Activated CD4-positive, alpha-beta T cell treated with anti-CD3 and anti-CD28 coated beads, Interleukin-2, amount 50 U/mL, for 24 hours (primary cell): ENCODE measurements around the gene PRADC1.

Experiments used
- DNase-seq, 2 donors: peaks; one replicate each; pipeline ENCODE4 v3.0.0-alpha.2; 2020; ENCODE audit warnings: low read depth in 1 of 2, low spot score in 1 of 2

PRADC1 gene

DNA sequence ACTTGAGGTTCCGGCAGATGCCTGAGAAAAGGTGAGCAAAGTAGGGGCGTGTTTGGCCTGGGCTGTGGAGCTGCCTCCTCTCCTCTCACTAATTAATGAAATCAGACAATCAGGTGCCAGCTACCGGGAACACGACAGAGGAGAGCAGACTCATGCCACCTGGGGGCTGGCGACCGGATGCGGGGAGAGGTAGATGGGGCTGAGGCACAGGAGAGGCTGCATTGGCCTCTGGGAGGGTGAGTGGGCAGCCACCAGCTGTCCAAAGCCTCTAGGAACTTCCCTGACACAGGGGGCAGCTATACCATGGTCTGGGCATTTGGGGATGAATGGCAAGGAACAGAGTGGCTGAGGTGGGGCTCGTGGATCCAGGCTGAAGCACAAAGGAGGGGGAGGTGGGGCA lies 26.2 kb upstream of the PRADC1 start:
- DNase-seq, result no peak

DNA sequence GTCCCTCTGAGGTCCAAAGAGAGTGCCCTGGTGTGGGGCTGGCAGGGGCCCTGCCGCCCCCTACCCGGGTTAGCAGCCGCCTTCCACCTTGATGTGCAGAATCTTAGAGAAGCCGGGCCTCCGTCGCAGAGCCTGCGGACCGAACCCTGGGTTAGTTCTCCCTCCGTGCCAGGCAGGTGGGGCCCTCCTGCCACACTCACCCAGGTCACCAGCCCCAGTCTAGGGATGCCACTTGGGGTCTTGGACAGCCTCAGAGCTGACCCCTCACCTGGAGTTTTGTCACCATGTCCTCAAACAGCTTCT lies 25.8 kb upstream of the PRADC1 start:
- no peak for DNase-seq

DNA sequence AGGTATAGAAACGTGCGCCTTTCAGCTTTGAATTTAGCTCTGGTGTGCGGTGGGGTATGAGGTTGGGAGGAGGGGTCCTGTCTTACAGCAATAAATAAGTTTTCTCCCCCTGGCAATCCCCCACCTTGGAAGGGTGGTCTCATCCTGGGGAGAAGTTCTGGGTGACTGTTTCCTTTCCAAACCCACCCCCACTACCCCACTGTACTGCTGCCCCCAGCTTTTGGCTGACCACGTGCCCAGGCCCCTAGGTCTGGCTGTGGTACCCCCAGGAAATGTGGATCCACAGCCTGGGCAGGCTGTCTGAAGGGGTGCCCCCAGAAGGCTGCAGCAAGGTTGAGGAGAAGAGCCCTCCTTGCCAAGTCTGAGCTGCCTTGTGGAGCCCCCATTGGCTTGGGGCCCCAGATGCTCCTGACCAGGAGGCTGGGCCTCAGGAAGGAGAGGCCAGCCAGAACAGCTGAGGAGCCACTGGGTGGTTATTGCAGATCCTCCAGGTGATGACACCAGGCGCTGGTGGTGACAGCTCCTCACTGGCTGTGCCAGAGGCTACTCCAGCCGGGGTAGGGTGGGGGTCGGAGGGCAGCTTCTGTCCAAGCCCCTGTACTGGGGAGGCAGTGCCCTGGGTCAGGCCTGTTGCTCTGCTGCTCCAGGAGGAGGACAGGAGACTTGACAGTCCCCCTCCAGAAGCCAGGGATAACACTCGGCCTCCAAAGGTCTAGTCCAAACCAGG lies 25.3 kb upstream of the PRADC1 start:
- no peak for DNase-seq

DNA sequence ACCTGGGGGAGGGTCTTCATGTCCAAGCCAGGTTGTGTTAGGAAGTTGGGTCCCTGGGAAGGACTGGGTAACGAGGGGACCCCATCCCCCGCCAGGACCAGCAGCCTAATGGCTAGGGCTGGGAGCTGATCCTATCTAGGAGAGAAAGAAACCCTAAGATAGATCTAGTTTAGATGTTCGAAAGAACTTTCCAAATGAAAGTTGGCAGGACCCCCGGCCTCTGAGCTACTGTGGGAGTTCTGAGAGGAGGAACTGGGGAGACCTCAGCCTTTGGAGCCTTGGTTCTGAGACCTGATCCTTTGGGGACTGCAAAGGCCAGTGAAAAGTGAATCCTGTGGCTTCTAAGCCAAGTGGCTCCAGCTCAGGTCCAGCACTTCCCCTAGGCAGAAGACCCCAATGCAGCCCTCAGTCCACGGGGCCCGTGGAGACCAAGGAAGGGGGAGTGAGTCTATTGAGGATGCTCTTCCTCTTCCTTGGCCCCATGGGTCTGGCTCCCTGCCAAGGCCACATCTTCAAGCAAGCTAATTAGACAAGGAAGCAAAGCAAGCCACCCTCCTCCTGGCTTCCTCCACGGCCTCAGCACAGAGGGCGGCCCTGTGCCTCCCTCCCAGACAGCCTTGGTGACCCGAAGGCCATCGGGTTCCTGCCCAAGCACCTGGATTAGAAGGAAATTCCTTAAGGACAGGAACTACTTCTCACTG lies 24.5 kb upstream of the PRADC1 start:
- no peak for DNase-seq

DNA sequence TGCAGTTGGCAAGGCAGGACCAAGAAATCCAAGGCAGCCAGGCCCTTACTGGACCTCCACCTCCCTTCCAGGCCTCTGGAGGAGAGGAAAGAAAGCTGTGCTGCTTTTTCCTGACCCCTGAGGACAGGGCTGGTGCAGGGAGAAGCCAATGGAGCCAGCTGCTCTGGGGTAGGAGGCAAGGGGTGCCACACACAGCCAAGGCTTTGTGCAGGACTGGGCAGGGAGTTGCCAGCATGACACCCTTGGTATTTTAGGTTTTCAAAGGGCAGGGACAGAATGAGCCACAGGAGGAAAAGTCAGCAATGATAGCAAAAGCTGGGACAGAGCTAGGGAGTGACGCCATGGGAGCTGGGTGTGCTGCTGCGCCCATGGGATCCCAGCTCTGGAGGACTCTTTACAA lies 24.0 kb upstream of the PRADC1 start:
- DNase-seq, result no peak

DNA sequence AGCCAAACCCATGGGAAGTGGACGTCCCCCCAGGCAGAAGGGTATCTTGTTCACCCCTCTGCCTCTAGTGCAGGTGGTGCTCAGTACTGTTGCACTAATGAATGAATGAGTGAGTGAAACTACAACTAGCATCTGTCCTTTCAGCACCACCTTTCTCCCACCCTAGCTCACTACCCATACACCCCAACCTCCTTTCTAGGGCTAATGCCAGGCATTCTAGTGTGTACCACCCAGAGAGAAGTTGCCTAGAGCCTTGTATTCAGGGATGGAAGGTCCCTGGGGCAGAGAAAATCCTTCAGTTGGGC lies 23.5 kb upstream of the PRADC1 start:
- DNase-seq, result no peak

DNA sequence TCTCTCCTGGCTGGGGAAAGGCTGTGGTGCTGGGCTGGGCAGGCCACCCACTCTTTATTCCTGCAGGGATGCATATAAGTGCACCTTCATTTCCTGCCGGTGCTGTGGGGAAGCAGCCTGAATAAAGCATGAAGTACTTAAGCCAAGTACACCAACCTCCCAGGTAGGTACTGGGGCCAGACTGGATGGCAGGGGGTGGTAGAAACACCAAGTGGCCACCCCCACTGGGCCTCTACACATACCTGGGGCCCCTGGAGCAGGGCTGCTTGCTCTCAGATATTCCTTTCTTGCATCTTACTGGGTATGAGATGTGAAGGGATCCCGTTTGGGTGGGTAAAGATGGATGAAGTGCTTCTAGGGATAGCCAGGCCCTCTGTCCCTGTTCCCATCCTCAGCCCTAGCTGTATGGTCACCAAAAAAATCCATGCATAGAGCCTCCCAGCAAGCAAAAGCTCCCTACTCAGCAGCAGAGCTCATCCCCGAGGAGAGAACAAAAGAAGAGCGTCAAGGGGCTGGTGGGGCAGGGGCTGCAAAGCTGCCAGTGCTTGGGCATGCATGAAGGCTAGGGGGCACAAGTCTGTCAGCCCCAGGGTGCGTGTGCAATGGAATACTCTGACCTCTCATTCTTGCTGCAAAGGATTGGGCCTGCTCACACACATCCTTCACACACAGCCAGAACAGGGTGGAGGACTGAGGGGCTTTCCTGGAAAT lies 23.0 kb upstream of the PRADC1 start:
- DNase-seq, result no peak

DNA sequence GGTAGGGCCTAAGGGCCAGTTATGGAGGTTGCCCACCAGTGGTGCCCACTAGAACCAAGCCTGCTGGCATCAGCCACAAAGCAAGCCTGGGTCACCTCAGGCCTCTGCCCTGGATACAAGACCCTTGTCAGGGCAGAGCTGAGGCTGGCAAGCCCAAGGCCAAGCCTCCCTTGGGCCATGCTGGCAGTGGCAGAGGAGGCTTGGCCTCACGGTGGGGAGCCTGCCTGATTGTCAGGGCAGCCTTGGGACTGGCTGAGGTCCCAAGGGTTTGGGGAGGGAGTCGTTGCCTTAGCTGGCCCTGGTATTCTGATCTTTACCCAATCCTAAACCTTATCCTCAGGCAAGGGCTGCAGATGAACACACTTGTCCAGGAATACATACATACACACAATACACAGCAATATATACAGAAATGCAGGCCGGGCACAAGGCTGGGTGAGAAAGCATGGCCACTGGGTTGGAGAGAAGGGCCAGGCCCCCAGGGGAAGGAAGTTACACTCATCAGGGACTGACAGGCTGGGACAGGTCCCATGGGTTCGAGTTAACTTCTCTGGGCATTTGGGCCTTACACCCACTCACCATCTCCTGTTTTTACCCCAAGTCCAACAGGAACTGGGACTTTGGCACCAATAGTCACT lies 22.1 kb upstream of the PRADC1 start:
- DNase-seq, result no peak

DNA sequence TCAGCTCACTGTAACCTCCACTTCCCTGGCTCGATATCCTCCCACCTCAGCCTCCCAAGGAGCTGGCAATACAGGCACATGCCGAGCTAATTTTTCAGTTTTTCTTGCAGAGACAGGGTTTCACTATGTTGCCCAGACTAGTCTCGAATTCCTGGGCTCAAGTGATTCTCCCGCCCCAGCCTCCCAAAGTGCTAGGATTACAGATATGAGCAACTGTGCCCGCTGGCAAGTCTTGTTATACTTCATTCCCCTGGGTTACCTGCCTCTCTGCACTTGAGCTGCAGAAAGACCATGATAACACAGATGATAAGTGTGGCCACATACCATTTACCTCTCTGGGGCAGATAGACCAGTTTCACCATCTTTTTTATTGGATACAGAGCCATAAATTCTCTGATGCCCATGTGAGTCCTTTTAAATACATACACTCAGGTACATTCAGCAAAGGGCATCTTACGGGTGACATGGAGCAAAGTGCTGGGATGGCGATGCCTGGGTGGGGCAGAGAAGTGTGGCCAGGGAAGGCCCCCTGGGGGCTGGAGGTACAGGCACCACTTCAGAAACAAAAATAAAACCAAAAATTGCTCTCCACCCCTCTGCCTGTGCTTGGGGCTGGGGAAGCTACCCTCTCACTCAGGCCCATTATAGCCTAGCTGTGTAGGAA lies 21.4 kb upstream of the PRADC1 start:
- no peak for DNase-seq

DNA sequence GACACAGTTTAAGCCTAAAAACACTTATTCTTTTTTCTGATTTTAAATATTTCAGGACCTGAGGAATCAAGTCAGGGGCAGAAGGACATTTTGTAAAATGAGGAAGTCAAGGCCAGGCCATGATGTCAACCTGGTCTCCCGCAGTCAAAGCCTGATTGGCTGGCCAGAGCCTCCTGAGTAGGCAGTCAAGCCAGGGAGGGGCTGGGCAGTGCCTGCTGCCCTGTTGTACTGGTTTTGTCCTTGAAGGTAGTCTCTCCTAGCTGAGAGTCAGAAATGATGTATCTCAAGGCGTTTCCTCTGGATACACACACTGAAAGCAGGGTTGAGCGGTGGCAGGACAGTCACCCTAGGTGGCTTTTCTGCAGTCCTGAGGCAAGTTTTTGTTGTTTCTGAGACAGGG lies 20.9 kb upstream of the PRADC1 start:
- DNase-seq, result no peak

DNA sequence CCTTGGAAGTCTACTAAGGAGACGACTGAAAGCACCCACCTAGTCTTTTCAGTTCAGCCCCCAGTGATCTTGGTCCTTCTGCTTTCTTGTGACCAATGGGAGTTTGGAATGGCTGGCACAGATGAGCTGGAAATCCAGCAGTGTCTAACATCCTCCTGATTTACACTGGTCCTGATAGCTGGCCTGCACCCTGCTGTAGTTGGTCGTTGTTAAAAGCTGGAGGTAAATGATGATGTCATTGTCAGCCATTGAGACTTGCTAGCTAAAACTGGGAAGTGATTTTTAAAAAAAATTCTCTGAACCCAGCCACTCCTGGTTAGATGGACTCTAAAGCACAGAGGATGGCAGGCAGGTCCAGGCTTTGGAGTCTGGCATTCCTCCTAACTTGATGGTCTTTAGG lies 20.4 kb upstream of the PRADC1 start:
- DNase-seq, result no peak

DNA sequence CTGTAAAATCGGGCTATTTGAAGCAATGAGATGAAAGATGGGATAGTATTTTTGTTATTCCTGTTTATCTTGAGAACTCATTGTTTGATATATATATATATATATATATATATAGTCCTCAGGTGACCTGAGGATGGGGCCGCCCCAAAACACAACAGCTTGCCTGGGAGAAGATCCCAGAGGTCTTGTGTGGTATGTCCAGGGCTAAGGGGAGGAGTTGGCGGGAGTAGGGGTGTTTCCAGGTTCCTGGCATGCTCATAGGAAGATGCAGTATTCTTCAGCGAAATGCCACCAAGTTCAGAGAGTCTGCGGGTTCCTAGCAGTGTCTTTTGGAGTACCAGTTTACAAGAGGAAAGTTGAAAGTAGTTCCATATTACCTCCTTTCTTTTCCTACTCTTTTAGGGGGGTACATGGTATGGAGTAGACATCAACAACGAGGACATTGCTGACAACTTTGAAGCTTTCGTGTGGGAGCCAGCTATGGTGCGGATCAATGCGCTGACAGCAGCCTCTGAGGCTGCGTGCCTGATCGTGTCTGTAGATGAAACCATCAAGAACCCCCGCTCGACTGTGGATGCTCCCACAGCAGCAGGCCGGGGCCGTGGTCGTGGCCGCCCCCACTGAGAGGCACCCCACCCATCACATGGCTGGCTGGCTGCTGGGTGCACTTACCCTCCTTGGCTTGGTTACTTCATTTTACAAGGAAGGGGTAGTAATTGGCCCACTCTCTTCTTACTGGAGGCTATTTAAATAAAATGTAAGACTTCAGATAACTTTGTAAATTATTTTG lies 19.4 kb upstream of the PRADC1 start:
- DNase-seq, result no peak

DNA sequence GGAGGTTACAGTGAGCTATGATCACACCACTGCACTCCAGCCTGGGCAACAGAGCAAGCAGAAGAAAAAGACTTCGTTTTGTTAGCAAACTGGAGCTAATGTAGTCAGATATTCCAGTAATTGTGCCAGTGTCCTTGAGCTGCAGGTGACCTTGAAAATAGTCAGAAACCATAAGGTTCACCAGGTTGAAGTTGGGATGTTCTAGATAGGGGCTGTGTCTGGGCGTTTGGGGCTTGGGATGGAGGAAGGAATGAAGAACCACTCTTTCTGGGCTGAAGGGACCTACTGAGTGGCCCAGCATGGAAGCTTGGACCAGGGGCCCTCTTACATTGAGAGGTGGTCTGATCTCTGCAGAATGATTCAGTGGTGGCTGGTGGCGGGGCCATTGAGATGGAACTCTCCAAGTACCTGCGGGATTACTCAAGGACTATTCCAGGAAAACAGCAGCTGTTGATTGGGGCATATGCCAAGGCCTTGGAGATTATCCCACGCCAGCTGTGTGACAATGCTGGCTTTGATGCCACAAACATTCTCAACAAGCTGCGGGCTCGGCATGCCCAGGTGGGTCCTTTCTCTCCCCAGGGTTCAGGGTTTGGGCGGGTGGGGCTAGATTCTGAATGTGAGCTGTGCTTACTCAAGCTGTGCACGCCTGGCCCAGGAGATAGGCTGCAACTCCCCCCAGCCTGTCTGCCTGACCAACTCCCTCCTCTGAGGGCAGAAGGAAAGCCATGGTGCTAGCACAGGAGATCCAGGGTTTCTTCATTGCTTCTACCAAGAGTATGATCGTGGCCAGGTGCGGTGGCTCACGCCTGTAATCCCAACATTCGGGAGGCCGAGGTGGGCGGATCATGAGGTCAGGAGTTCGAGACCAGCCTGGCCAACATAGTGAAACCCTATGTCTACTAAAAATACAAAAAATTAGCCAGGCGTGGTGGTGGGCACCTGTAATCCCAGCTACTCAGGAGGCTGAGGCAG lies 18.1 kb upstream of the PRADC1 start:
- DNase-seq, result no peak

DNA sequence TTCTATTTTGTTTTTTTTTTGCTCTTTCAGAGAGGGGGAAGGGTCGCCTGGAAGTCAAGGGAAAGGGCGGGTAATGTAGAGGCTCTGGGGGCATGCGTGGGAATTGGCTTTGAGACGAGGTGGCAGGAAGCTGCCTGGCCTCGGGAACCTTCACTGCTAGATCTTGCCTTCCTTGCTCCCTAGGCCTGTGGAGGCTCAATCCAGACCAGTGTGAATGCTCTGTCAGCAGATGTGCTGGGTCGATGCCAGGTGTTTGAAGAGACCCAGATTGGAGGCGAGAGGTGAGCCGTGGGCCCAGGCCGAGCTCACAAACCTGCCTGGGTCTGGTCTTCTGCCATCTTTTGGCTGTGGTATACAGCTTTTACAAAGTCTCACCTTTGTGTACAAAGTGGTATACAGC lies 16.6 kb upstream of the PRADC1 start:
- no peak for DNase-seq

DNA sequence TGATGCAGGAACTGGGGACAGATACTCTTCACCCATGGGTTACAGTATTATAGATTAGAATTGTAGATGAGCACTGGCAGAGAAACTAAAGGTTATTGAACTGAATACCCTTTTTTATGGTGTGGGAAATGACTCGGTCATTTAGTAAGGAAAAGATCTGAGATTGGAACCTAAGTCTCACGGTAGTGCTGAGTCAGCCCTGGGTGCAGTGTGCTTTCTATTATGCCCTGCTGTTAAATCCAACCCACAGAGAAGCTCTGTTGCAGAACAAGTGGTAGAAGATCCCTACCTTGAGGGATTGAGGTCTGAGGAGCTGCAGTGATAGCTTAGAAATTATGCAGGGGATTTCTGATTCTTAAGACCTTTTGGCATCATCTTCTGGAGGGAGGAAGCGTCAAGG lies 13.8 kb upstream of the PRADC1 start:
- no peak for DNase-seq

DNA sequence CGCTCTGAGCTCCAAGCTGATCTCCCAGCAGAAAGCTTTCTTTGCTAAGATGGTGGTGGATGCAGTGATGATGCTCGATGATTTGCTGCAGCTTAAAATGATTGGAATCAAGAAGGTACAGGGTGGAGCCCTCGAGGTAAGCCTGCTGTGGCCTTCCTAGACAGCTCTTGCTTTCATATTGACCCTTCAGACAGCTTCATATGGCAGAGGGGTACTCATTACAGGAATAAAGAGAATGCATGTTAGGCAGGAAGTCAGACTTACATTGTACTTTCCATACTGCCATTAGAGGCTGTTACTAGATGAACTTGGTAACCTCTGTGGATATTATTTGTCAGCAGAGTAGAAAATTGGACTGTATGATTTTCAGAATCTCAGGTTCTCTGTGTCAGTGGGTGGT lies 11.5 kb upstream of the PRADC1 start:
- DNase-seq, result no peak

DNA sequence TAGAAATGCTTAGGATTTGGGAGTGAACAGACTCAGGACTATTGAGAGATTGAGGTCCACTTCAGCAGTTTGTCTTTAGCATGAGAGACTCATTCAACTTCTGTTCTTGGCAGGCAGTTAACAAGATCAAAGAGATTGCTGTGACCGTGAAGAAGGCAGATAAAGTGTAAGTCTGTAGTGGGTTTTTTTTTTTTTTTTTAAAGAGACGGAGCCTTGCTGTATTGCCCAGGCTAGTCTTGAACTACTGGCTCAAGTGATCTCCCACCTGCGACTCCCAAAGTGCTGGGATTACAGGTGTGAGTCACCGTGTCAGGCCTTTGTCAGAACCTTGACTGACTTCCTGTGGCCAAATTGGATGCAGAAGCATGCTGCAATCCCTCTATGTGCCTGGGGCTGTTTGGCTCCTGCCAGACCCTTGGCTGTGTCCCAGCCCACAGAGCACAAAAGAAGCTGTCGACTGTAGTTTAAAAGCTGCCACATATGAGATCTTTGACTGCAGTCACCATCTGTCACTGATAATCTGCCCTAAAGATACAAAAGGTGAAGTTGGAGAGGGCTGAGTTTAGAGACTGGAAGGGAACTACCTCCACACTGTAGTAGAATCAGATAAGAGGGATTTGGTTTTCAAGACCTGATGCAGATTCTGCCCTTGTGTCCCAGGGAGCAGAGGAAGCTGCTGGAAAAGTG lies 11.0 kb upstream of the PRADC1 start:
- no peak for DNase-seq

DNA sequence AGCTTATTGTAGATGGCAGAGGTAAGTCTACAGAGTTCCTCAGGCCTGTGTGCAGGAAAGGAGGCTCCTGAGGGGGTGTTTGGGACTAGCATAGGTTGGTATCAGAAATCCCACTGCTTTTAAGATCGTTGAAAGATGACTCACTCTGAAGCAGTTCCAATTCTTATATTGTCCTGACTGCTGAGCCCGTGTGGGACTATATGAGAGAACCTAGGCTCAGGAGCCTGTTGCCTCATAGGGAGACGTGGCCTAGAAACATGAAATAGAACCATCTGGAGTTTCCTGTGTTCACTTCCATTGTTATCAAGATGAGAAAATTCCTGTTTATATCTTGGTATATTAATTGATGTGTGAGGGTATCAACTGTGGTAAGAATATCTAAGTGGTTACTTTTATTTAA lies 6.7 kb upstream of the PRADC1 start:
- DNase-seq, result no peak

DNA sequence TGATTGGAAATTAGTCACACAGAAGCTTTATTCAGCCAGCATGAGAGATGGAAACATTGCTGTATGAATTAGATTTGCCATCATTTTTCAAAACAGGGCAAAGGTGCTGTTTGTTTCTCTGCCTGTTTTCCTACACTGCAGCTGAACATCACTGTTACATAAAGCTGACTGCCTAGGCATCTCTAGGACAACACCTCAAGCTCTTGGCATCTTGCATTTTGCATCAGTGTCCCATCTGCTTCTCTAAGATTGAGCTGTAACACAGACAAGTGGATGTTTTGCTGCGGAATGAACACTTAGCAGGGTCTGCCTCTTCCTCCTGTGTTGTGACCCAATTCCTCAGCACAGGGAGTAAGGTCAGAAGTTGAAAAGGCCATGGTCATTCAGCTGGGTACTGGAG lies 5.9 kb upstream of the PRADC1 start:
- no peak for DNase-seq
